HG03045 (cell line): ENCODE measurements around the gene ZNF385B.
"Not testable (repeated sequence)": the region's sequence is repeated elsewhere in the genome, so short reads cannot be mapped to it uniquely, and the experiment has no call there.

Source experiments
- ATAC-seq: cut with Tn5 transposase; IDR thresholded peaks from one replicate; pipeline ENCODE4 v1.9.1; 2021; ENCODE audit warnings: mild to moderate bottlenecking, moderate library complexity; ENCODE audit not compliant: unreplicated experiment

Gene ZNF385B

DNA sequence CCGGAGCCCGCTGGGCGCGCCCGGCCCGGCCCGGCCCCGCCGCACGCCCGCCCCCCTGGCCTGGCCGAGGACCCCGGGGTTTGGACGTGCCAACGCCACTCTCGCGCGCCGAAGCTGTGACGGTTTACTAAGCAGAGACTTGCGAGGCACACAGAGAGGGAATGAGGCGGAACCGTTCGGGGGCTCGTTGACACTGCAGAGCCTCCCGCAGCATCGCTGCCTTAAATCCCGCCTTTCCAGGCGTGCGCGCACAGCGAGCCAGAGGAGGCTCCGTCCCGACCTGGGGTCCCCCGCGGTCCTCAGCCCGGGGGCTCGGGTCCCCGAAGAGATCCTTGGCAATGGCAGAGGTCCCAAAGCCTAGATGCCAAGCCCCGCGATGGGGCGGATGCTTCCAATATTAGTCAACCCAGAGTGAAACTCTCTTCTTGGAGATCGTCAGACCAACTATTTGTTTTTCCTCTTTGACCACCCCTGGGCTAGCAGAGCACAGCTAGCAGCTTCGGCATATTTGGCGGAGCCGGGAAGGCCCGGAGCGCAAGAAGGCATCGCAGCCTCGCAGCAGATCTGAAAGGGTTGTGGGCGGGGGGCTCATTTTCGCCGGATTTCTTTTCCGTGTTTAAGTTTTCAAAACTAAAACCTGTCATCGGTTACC is at the start of gene ZNF385B:
ZNF385B (minus strand) TSS at position 197 of the 652 bp plus-strand sequence.
- ATAC-seq, result peak; percentile 41

DNA sequence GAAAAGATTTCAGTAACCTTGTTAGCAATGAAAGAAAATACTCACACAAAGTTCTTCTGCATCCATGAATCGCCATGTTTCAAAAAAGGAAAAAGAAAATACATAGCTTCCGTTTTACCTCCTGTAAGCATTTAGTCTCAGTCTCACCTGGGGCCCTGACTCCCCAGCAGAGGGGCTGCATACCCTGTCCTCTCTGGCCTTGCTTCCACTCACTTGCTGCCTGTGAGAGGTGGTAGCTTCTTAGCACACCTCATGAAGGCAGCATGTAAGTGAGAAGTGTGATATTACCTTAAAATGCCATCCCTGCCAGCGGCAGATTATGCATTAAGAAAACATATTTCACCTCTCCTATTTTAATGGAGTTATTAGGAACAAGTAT is 49.3 kb upstream of the ZNF385B start:
- ATAC-seq, result no peak

DNA sequence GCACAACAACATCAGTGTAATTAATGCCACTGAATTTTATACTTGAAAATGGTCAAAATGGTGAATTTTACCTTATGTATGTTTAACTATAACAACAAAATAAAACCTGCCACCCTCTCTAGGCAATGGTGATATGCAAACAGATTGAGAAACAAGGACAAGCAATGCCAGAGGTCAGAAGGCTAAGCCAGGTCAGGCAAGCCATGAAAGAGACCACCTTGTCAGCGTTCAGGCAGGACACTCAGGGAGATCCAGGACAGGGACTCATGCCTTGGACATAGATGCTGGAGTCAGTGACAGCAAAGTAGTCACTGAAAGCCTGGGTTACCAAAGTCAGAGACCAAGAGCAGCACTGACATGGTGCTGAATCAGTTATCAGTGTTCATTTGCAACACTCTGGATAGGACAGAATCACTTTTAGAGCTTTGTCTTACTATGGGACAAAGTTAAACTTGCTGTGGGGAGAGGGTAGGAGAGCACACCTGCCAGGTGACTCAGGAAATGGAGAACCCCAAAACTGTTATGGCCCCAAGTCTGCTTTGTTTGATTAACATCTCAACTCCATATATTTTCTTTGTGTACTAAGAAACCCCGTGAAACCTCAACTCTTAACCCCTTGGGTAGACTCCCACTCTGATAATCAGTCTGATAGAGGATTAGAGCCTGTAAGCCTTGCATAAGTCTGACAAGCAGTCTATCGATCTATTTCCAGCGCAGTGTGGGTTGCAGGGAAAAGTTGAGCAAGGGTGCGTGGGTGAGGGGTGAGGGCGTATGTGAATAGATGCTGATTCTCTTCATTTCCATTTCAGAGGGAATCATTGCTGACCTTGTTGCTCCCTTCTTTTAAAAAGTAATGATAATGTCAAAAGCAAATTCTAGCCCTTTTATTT is 48.7 kb upstream of the ZNF385B start:
- no peak for ATAC-seq

DNA sequence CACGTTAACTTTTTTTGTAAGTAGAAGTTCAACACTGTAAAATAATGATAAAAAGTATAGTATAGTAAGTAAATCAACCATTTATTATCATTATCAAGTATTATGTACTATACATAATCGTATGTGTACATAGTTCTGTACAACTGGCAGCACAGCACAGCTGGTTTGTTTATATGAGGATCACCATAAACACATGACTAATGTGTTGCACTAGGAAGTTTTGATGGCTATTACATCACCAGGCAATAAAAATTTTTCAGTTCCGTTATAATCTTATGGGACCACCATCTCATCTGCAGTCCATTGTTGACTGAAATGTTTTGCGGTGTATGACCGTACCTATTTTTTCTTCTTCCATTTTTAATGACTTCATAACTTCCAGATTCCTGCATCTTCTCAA is 39.2 kb upstream of the ZNF385B start:
- ATAC-seq, result no peak

DNA sequence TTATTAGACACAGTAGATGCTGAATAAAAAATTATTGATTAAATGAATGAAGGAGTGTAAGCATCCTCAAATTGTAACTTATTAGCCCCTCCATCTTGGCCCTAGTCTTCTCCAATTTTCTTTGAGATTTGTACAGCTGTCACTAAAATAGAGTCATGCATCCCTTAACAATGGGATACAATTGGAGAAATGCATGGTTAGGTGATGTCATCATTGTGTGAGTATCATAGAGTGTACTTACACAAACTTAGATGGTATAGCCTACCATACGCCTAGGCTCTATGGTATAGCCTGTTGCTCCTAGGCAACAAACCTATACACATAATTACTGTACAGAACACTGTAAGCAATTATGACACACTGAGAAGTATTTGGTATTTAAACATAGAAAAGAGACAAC is 38.3 kb upstream of the ZNF385B start:
- ATAC-seq, result no peak

DNA sequence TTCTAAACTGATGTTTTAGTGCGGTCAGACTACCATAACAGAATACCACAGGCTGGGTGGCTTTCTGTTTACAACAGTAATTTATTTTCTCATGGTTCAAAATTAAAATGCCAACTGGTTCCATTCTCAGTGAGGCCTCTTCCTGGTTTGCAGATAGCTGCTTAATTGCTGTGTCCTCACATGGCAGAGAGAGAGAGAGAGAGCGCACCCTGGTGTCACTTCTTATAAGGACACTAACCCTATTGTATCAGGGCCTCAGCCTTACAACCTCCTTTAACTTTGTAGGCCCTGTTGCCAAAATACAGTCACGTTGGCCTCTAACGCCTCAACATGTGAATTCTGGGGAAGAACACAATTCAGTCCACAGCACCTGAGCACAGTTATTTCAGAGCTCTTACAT is 37.5 kb upstream of the ZNF385B start:
- peak; percentile 70 for ATAC-seq

DNA sequence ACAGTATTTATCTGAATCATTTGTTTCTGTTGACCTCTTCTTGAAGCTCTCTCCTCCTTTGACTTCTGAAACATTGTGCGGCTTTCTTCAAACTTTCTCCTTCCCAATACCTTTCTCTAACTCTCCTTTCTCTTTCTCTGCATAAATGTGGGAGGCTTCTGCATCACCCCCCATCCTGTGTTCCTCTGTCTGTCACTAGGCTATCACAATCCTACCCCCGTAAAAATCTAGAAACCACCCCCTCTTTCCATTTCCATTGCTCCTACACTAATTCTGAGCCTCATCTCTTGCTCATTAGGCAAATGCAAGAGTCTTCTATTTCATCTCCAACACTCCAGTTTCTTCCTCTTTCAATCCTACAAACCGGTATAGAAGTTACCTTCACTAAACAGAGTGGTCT is 32.2 kb upstream of the ZNF385B start:
- ATAC-seq, result no peak

DNA sequence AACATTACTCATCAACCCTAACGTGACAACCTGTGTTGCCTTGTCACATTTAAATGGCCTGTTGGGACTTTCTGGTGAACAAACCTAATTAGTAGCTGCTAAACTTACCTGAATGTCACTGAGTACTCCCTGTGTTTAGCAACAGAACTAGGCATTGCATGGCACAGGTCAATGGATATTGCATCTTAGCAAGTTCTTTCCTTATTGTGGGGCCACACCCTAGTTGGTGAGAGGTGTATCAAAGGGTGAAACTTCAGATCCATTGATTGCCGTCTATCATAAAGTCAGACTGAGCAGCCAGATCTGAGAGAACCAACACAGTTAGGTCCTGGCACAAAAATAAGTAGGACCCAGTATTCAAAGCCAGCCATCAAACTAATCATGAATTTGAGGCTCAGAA is 29.8 kb upstream of the ZNF385B start:
- no peak for ATAC-seq

DNA sequence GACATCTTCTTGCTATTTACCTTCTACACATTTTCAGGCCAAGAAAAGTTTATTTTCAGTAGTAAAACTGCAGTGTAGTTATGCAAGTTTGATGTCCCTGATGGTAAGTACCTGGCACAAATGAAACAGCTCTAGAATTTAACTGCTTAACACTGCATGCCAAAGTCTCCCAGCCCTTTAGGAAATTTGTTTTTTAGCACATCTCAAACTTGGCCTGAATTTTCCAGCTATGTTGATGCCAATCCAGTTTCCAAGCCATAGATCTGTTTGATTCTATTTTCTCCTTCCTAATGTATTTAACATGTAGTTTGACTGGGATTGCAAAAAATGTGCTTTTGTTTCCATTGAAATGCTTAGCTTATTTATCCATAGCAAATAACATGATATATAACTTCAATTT is 29.3 kb upstream of the ZNF385B start:
- no peak for ATAC-seq

DNA sequence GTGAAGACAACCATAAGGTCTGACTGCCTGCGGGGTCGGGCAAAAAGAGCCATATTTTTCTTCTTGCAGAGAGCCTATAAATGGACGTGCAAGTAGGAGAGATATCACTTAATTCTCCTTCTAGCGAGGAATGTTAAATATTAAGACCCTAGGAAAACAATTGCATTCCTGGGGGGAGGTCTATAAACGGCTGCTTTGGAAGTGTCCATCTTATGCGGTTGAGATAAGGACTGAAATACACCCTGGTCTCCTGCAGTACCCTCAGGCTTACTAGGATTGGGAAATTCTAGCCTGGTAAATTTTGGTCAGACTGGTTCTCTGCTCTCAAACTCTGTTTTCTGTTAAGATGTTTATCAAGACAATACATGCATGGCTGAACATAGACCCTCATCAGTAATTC is 27.2 kb upstream of the ZNF385B start:
- not testable (repeated sequence) for ATAC-seq

DNA sequence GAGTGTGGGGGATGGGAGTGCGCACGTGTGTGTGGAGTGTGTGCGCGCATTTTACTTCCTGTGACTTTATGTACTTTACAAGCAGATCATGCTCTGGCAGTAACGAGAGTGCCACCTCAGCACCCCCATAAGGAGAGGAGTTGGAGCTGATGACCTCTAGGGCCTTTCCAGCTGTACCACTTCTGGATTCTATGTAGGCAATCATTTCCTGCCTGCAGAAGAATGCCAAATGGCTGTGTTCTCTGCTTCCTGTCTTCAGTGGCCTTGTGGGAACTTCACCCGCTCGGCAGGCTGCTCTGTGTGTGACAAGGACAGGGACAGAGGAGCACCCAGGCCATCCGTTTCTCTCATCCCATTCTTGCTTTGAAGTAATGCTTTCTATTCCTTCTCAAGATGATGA is 22.8 kb upstream of the ZNF385B start:
- ATAC-seq, result no peak

DNA sequence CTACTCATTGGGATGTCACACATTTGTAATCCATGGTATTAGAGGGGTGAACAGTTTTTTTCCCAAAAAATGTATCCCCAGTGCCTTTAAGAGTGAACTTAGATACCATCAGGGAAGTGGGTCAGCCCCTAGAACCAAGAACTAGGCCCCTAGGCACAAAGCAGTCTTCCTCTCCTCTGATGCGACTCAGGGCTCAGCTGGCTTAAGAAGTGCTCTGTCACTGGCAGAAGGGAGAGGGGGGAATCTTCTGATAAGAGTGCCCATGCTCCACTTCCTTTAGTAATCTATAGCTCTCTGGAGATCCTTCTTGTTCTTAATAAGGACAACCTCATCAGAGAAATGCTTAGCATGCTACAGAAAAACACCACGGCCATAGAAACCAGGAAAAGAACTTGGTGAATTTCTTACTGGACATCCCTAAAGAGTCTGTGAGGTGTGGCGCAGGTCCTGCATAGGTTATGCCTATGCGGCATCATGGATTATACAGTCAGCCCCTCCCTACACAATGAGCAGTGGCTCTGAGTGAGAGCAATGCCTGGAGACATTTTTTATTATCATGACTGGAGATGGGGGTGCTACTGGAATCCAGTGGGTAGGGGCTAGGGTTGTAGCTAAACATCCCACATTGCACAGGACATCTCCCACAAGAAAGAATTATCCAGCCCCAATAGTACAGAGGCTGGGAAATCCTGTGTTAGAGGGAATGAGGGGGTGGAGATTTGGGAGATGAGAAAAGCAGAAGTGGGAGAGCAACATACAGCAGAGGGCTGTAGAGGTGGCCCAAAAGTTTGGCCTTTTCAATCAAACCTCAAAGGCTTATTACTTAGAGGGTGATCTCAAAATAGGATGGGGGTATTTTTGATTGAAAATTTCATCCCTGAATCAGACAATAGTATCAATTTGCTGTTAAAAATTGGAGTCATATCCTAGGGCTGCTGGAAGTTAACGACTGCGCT is 21.7 kb upstream of the ZNF385B start:
- ATAC-seq, result no peak

DNA sequence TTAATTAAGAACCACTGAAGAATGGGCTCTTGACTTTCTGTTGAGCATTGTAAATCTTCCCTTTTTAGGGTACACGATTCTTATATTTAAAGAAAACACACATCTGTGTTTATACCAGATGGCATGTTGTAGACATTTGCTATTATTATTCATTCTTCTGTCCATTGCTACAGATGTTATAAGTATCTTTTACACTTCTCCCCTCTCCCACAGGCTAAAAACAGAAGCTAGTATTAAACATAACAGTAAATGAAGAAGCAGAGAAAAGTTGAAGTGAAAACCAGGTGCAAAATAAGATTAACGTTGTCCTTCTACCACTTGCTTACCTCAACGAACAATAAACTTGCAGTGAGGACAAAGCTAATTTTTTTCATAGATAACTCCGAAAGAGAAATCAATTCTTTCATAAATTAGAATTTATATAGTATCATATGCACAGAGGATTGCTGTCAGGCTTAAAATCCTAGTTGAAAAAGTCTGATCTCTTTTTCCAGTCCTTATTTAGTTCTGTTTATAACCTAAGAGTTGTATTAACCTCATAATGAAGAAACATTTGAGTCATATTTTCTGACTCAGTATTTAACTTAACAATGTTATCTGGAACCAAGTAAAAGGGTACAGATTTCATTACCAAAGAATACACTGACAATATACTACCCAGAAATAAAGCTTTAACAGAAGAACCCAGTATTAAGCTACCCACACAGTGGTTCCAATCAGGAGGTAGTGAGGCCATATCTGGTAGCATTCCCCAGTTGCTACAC is 16.4 kb upstream of the ZNF385B start:
- ATAC-seq, result no peak

DNA sequence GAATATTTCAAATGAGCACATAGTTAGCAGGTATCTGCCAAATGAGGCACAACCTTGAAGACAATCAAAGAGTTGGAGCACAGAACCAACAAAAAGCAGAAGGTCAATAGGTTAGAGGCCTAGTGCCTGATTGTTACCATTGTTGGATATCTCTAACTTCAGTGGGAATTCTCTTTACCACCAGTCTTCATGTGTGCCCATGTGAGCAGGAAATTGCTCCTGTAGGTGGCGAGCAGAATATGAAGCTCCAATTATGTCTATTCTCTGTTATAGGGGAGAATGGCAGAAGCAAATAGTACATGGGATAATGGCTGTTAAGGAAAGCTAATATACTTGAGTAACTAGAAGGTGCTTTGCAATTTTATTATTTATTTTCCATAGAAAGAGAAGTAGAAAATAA is 14.9 kb upstream of the ZNF385B start:
- no peak for ATAC-seq

DNA sequence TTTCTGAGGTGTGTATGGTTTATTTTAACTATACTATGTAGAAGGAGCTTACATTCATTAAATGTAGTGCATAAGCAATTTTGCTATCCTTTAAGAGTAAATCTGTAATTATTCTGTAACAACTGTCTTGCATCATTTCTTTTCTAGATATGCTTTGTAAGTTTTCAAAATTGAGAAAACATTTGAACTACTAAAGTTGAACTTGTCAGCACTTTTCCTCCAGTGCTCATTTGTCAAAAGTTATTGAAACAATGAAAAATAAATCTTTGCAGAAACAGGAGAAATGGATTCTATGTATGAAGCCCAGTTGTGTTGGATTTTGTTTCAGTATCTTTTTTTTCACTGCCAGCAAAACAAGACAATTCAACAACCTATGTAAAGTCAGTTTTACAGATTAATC is 14.5 kb upstream of the ZNF385B start:
- ATAC-seq, result no peak

DNA sequence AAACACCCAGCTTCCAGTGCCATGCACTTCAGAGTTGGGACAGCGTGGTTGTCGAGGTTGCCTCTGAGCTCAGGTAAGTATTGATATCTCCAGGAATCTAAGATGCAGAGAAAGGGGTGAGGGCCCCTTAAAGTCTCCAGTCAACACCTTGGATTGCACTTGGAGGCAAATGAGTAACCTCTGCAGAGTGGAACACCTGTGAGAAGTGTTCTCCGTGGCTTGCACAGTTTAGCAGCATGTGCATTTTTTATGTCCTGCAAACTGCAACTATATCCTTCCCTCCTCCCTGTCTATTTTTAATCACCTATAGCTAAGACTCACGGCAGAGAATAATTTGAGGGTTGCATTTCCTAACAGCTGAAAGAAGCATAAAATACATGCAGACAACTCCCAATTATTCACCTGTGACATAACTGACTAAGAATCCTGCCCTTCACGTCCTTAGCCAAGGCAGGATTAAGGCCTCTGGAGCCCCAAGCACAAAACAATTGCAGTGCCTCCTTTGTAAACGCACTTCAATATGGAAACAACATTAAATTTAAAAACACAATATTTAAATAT is 1.6 kb upstream of the ZNF385B start:
- ATAC-seq, result no peak

DNA sequence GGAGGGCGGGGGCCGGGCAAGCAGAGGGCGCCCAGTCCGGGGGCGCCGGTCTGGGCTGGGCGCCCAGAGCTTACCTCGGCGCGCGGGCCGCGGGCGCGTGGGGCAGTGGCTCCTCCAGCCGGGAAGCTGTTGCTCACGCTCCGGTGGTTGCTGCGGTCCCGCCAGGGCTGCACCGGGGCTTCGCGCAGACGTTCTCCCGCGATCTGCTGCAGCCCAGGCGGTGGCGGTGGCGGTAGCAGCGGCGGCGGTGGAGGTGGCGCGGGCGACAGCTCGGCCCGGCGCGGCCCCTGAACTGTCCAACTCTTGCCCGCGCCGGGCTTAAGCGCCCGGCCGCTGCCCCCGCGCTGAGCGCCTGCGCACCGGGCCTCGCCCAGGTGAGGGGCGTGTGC is 391 bp downstream of the ZNF385B start:
- ATAC-seq, result peak; percentile 38

DNA sequence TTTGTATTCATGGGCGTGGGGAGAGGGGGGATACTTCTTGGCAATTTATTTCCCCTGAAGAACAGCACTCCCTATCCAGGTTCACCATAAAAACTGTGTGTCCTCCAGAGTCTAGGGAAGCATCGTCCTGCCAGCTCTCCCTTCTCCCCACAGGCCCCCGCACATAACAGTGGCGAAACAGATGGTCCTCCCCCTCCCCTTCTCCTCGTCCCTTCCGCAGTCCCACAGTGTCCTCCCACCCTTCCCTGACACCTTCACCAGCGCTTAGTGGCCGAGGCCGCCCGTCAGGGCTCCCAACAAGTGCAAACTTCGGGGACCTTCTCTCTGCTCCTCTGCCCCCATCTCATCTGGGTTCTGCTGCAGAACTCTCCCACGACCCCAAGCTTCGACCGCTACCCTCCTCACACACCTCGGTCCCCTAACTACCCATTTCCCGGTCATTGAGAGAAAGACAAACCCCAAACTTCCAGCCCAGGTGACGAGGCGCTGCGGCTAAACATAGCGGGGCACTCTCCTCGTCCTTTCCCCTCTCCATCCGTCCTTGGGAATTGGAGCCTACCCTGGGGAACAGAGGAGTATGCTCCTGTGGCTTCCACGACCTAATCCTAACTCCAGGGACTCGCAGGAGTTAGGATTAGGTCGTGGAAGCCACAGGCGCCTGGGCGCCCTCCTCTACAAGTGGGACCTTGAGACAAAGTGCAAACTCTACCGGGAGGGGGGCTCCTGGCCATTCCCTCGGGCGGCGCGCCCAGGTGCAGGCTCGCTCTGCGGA is 971 bp downstream of the ZNF385B start:
- ATAC-seq, result no peak

DNA sequence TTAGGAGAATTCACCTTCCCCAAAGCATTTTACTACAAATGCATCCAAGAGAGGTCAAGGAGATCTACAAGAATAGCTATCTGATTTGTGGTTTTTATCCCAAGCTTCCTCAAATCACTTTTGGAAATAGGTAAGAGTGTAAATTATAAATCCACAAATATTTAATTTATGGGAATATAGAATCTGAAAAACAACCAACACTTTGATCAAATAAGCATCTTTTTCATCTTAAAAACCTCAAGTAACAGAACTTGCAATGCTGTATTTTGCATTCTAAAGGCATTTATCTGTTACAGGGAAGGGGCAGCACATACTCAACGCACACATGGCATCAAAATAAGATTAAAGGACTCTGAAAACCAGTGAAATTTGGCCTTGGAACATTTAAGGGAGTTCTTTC is 1.9 kb downstream of the ZNF385B start:
- no peak for ATAC-seq

DNA sequence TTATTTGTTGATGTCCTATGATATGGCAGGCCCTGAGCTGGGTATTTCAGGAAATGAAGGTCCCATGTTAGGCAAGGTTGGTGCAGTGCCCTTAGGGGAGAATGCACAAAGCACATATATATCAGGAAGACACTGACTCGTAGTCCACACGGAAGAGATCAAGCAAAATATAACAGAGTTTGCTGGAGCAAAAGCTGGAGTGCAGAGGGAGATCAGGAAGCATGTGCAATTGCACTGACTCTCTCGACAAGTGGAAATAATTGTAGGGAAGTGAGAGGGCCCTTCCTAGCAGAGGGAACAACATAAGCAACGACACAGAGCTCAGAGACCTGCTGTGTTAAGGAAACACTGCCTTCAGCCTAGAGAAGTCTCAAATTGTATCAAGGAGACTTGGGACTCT is 4.2 kb downstream of the ZNF385B start:
- no peak for ATAC-seq
